Measurements from ENCODE around the gene SLC5A10. TPM values are rescaled to one million over a fixed set of nuclear protein-coding genes. Genes with fewer than 3 reads are reported as not detected.

SLC5A10 gene
- total and polyA plus RNA-seq, 2 experiments from 2014 or later: 0.10 TPM; not detected in 1

- no peak for TF ChIP-seq CTCF (conservative IDR thresholded peaks at IDR 0.05; ENCODE audit: low read depth in 2 of 2)
- TF ChIP-seq JUNB (IDR thresholded peaks at IDR 0.05; ENCODE audit: unreplicated experiment): no peak
- no peak for TF ChIP-seq NANOG (IDR thresholded peaks at IDR 0.05; ENCODE audit: borderline replicate concordance)
- no peak for TF ChIP-seq ZNF114 (CRISPR knock-in tag; IDR thresholded peaks at IDR 0.05)
- no peak for TF ChIP-seq ZNF331 (CRISPR knock-in tag; IDR thresholded peaks at IDR 0.05; ENCODE audit: low read depth)
- TF ChIP-seq ETS1 (IDR thresholded peaks at IDR 0.05): no peak
- TF ChIP-seq REST (IDR thresholded peaks at IDR 0.05; ENCODE audit: unreplicated experiment): no peak
Measured at GRCh38 chr17:18960241-18960665, 8.3 kb downstream of the SLC5A10 start (continued).

GRCh38 chr17:18960803-18961511, 9.0 kb downstream of the SLC5A10 start:
- no peaks in the 10 kb centered on the region for H3K27me3 ChIP-seq (ENCODE audit: insufficient read depth)
- no peak overlapping the region for H3K4me2 ChIP-seq
- H2AFZ ChIP-seq: 0 out of 2 replicates have a peak overlapping the region, but pooled peaks have one; percentile 56
- H3K9me3 Mint-ChIP-seq: no peaks in the 10 kb centered on the region
- no peaks in the 10 kb centered on the region for H3K36me3 ChIP-seq (ENCODE audit: insufficient read depth)
- H3K27ac Mint-ChIP-seq: no peak overlapping the region
- no peaks in the 10 kb centered on the region for H3K9me2 ChIP-seq (ENCODE audit: insufficient read depth)
- no peak overlapping the region for H3K4me3 ChIP-seq
- H3F3A ChIP-seq (replicated peaks; ENCODE audit: low read depth): no peaks in the 10 kb centered on the region
- H3K27ac ChIP-seq (ENCODE audit: low read depth): no peak overlapping the region
- no peaks in the 10 kb centered on the region for H4K20me1 ChIP-seq (replicated peaks; ENCODE audit: insufficient read depth)
- H3K4me3 Mint-ChIP-seq: no peak overlapping the region
- ATAC-seq: peak; percentile 95
- H3K27me3 Mint-ChIP-seq (ENCODE audit: insufficient read depth, low read depth, poor library complexity): peaks cover 4% of the 10 kb centered on the region
- H3K36me3 Mint-ChIP-seq (ENCODE audit: low read depth): no peaks in the 10 kb centered on the region; the same call in 2 of the 3 replicates
- peak; percentile 90 for DNase-seq (ENCODE audit: low spot score)
- no peaks in the 10 kb centered on the region; the same call in 1 of the 2 replicates for H3K4me1 ChIP-seq (ENCODE audit: insufficient read depth)
- H3K79me2 ChIP-seq (replicated peaks; ENCODE audit: insufficient read depth): no peaks in the 10 kb centered on the region
- peaks cover 7% of the 10 kb centered on the region for H3K4me1 Mint-ChIP-seq
- TF ChIP-seq CTCF (conservative IDR thresholded peaks at IDR 0.05; ENCODE audit: low read depth in 2 of 2) (peak; percentile 79 to 96), EZH2 (IDR thresholded peaks at IDR 0.05; ENCODE audit: low read depth, unreplicated experiment) (no peak)

All from GM23338 (cell line).